HepG2 (cell line): ENCODE results near the gene IFNLR1. TPM values are rescaled to one million over a fixed set of nuclear protein-coding genes. Genes with fewer than 3 reads are reported as not detected.
A peak's percentile ranks its signal among the peaks of the same experiment; 100 is the strongest.

Experiments used
- ATAC-seq: fragments of 200-7000 bp; cut with Tn5 transposase; 3 replicates; pipeline ENCODE4 v1.9.1; 2020; ENCODE audit warnings: mild to moderate bottlenecking, moderate library complexity
- BruUV-seq: library from RNA; stranded (reverse); fragments of 400-500 nt; replicated peaks from 2 replicates; lab custom pipeline; 2021; lab: Mats Ljungman, UMichigan
- CTCF ChIA-PET: fragments of 300-600 bp; formaldehyde crosslinking; extraction: SDS; loops from one replicate; lab custom pipeline; 2021; ENCODE audit warnings: low total read pairs, inconsistent platforms, low intra/inter-chr PET ratio; lab: Yijun Ruan, JAX
- POLR2A ChIA-PET: fragments of 350-600 bp; sonication (Branson Sonifier 250); formaldehyde crosslinking; loops from one replicate; lab custom pipeline; 2020; ENCODE audit warnings: antibody characterized with exemption, inconsistent platforms; lab: Yijun Ruan, JAX
- DNase-seq: peaks from one replicate; pipeline ENCODE4 v3.0.0-alpha.2; 2015; ENCODE audit warnings: low spot score
- FAIRE-seq: peaks from 3 replicates; lab custom pipeline; 2011; peaks lifted over from hg19 to GRCh38; lab: Jason Lieb, UNC
- H2AFZ ChIP-seq: one replicate; pipeline ENCODE4 v1.6.1; 2011; ENCODE audit warnings: low read length, inconsistent platforms
- H3K27ac ChIP-seq: fragments of 300-600 bp; 3 replicates; pipeline ENCODE4 v1.8.0; 2011; ENCODE audit warnings: mixed run types, mild to moderate bottlenecking, mixed read lengths, low read length, inconsistent platforms; ENCODE audit not compliant: insufficient read depth; ENCODE audit errors: extremely low read length
- H3K27me3 ChIP-seq, 2 experiments: fragments of 200-600 bp in 1 of 2; 2 replicates in 1 of 2; 3 replicates in 1 of 2; pipeline versions ENCODE4 v1.6.0 to v1.8.0; 2011; ENCODE audit warnings: low read length in 2 of 2, mild to moderate bottlenecking in 2 of 2, moderate library complexity in 2 of 2, inconsistent platforms in 1 of 2; ENCODE audit not compliant: insufficient read depth in 2 of 2, control insufficient read depth in 1 of 2
- H3K36me3 ChIP-seq, 2 experiments: fragments of 200-600 bp in 1 of 2; replicated peaks in 1 of 2; 2 replicates in 1 of 2; 3 replicates in 1 of 2; pipeline versions ENCODE4 v1.5.1 to v1.8.0; 2011; ENCODE audit warnings: low read length in 2 of 2, inconsistent platforms in 1 of 2; ENCODE audit not compliant: insufficient read depth in 2 of 2, control insufficient read depth in 1 of 2
- H3K4me1 ChIP-seq: 2 replicates; pipeline ENCODE4 v1.5.1; 2012; ENCODE audit warnings: low read length, inconsistent platforms; ENCODE audit not compliant: insufficient read depth
- H3K4me2 ChIP-seq: 2 replicates; pipeline ENCODE4 v1.6.0; 2011; ENCODE audit warnings: low read depth, low read length, inconsistent platforms
- H3K4me3 ChIP-seq, 3 experiments: fragments of 200-600 bp in 1 of 3; sonication (generic), shearing (Covaris generic) in 1 of 3; replicated peaks in 1 of 3; 2 replicates each; pipeline ENCODE4 v1.5.1; 2011 to 2016; ENCODE audit warnings: low read length in 3 of 3, inconsistent platforms in 2 of 3, low read depth in 2 of 3, mild to moderate bottlenecking in 2 of 3, control low read depth in 1 of 3, mixed read lengths in 1 of 3; ENCODE audit not compliant: insufficient read depth in 1 of 3
- H3K79me2 ChIP-seq: one replicate; pipeline ENCODE4 v1.6.1; 2011; ENCODE audit warnings: low read length, inconsistent platforms; ENCODE audit not compliant: insufficient read depth
- H3K9ac ChIP-seq: 2 replicates; pipeline ENCODE4 v1.6.0; 2011; ENCODE audit warnings: mild to moderate bottlenecking, low read depth, low read length, inconsistent platforms; ENCODE audit not compliant: insufficient read depth
- H3K9me3 ChIP-seq: 2 replicates; pipeline ENCODE4 v1.5.1; 2012; ENCODE audit warnings: mild to moderate bottlenecking, low read length
- H4K20me1 ChIP-seq: 2 replicates; pipeline ENCODE4 v1.6.0; 2011; ENCODE audit warnings: inconsistent platforms, mild to moderate bottlenecking, low read length, moderate library complexity; ENCODE audit not compliant: insufficient read depth
- CEBPB ChIP-seq: IDR thresholded peaks from 2 replicates; pipeline ENCODE4 v1.6.1; 2011; ENCODE audit warnings: low read depth, low read length, improper control_type of control experiment, borderline replicate concordance
- KDM2A ChIP-seq: sonication (generic); formaldehyde crosslinking; IDR thresholded peaks from 2 replicates; pipeline ENCODE4 v1.4.0; 2020; ENCODE audit warnings: low read depth, missing genetic modification reagents, borderline replicate concordance
- KDM3A ChIP-seq: IDR thresholded peaks from 2 replicates; pipeline ENCODE4 v1.6.1; 2018; ENCODE audit warnings: low read depth, missing compliant biosample characterization
- MEIS1 ChIP-seq: sonication (generic); formaldehyde crosslinking; IDR thresholded peaks from 2 replicates; pipeline ENCODE4 v1.9.0; 2021; ENCODE audit warnings: mild to moderate bottlenecking, missing genetic modification reagents, moderate library complexity, borderline replicate concordance
- SOX5 ChIP-seq: IDR thresholded peaks from 2 replicates; pipeline ENCODE4 v1.6.1; 2016; ENCODE audit warnings: borderline replicate concordance
- ZEB1 ChIP-seq: IDR thresholded peaks from 2 replicates; pipeline ENCODE4 v1.6.1; 2012; ENCODE audit warnings: mild to moderate bottlenecking, low read depth, inconsistent platforms; ENCODE audit not compliant: insufficient replicate concordance
- ZNF629 ChIP-seq: sonication (generic); formaldehyde crosslinking; conservative IDR thresholded peaks from 2 replicates; pipeline ENCODE4 v1.5.0; 2020; ENCODE audit warnings: missing genetic modification reagents
- ZZZ3 ChIP-seq: sonication (generic); formaldehyde crosslinking; IDR thresholded peaks from 2 replicates; pipeline ENCODE4 v1.4.0; 2020; ENCODE audit warnings: missing genetic modification reagents, mild to moderate bottlenecking, borderline replicate concordance
- WGBS: methylation state at CpG from one replicate; pipeline ENCODE4 v1.1.6; 2017; ENCODE audit warnings: low lambda C conversion rate; 5-methylcytosine and 5-hydroxymethylcytosine counted together
- in situ Hi-C: cut with HindIII; loops from 2 replicates; pipeline ENCODE4 v1.10.0; 2017; ENCODE audit warnings: low pct_unique_long_range_greater_than_20kb; ENCODE audit not compliant: extremely low pct_ligation_motif_present
- intact Hi-C: fragments of 100-400 bp; cut with micrococcal nuclease; formaldehyde crosslinking; loops from one replicate; pipeline ENCODE4 v1.10.0; 2022; ENCODE audit not compliant: unreplicated experiment
- polyA plus RNA-seq, 8 experiments: library from polyadenylated mRNA; depleted of rRNA in 3 of 8; stranded (reverse) in 7 of 8; unstranded in 1 of 8; fragments of >200 nt; fragmentation: Illumina TruSeq in 4 of 8; extraction: Trizol in 4 of 8; gene quantifications; 2 replicates each; pipeline versions ENCODE4 v1.2.1 to v1.2.3, GENCODE V29; 2011 to 2016; ENCODE audit warnings: low read depth in 4 of 8, missing spikeins in 1 of 8, mixed read lengths in 1 of 8; ENCODE audit not compliant: insufficient read depth in 1 of 8
- total RNA-seq, 5 experiments: library from RNA; depleted of rRNA; stranded (reverse); fragments of >200 nt; fragmentation: Illumina TruSeq; extraction: Trizol; gene quantifications; 2 replicates each; pipeline ENCODE4 v1.2.3, GENCODE V29; 2016; ENCODE audit warnings: low read depth in 1 of 5

The IFNLR1 gene
- total and polyA plus RNA-seq, 2 of the 13 experiments (the other 11 are each of a cell fraction or from before 2014, with no cell fraction given) = 3.8 to 8.5 TPM

GRCh38 chr1:24139222-24139489 lies 47.9 kb downstream of the IFNLR1 start (continued):
- TF ChIP-seq SOX5 (CRISPR knock-in tag) = no peak
- no peak for TF ChIP-seq ZZZ3 (CRISPR knock-in tag)
- no peak for TF ChIP-seq MEIS1 (CRISPR knock-in tag)

- Histone ChIP-seq H3K27me3 (no peaks in the 10 kb centered on the region; a peak in 1 of 5 replicates), H3K79me2 (no peaks in the 10 kb centered on the region), H3K4me2 (no peak overlapping the region), H3K9ac (no peak overlapping the region), H3K27ac (no peak overlapping the region), H3K9me3 (no peaks in the 10 kb centered on the region), H3K36me3 (peaks cover 1 to 13% of the 10 kb centered on the region in 2 experiments; a peak in 3 of 5 replicates), H4K20me1 (no peaks in the 10 kb centered on the region), H2AFZ (no peak overlapping the region), H3K4me3 (no peak overlapping the region), H3K4me1 (peaks cover 34% of the 10 kb centered on the region)
- peak; percentile 55 for TF ChIP-seq CEBPB
- TF ChIP-seq ZNF629 (CRISPR knock-in tag) = no peak
- no peak for TF ChIP-seq KDM3A (CRISPR knock-in tag)
- BruUV-seq = no TSS peak
- FAIRE-seq (no peak), DNase-seq (no peak), ATAC-seq (no peak)
- in situ Hi-C loops (no loop called here), intact Hi-C loops (no loop called here)
- ChIA-PET CTCF (no interaction called here), POLR2A (no interaction called here)
- WGBS = 93% methylated on average over 10 of the region's 13 CpGs
Measured at GRCh38 chr1:24138476-24139221, 48.4 kb downstream of the IFNLR1 start.

GRCh38 chr1:24136956-24137539 lies 50.0 kb downstream of the IFNLR1 start:
- in situ Hi-C loops = no loop called here
- Histone ChIP-seq H4K20me1 (no peaks in the 10 kb centered on the region), H3K36me3 (peaks cover 1 to 13% of the 10 kb centered on the region in 2 experiments; a peak in 3 of 5 replicates), H3K9me3 (no peaks in the 10 kb centered on the region), H3K27ac (no peak overlapping the region), H2AFZ (no peak overlapping the region), H3K4me1 (peaks cover 23% of the 10 kb centered on the region), H3K79me2 (no peaks in the 10 kb centered on the region), H3K9ac (no peak overlapping the region), H3K4me2 (no peak overlapping the region), H3K27me3 (no peaks in the 10 kb centered on the region)
- ATAC-seq (no peak), FAIRE-seq (no peak), DNase-seq (no peak)
- ChIA-PET CTCF (no interaction called here), POLR2A (no interaction called here)
- BruUV-seq = no TSS peak
- over 99% methylated on average over 14 of the region's 15 CpGs for WGBS
- no peak for TF ChIP-seq ZEB1
- no peak for TF ChIP-seq KDM2A
- TF ChIP-seq, all 625 proteins: peak for 0
- intact Hi-C loops = no loop called here
- H3K4me3 ChIP-seq = no peak overlapping the region
